HT-29 (cell line): ENCODE results near the gene CD81. TPM values are rescaled to one million over a fixed set of nuclear protein-coding genes. Genes with fewer than 3 reads are reported as not detected.

ENCODE experiments used
- small RNA-seq: library from RNA; depleted of rRNA; stranded (forward); fragments of <200 nt; gene quantifications from one replicate; pipeline ENCODE3, GENCODE V24; 2014
- total RNA-seq: library from RNA; depleted of rRNA; stranded (reverse); fragments of >200 nt; shearing (Covaris generic); gene quantifications from 2 replicates; pipeline ENCODE4 v1.2.3, GENCODE V29; 2014; rRNA removed

CD81 gene
- total RNA-seq, 1 experiment from 2014 or later = 132 TPM

Small RNAs within 50 kb of the gene (small RNA-seq; reads per million reads assigned to genes)
- not detected for gene RF00019

Other genes starting within 250 kb of the CD81 start
- 9.9 and 11.4 TPM in 2 replicates for gene IGF2, start 237.9 kb upstream of the CD81 start, total RNA-seq
- gene INS, start 216.1 kb upstream of the CD81 start, total RNA-seq = not detected in 2 replicates
- 1.8 and 3.4 TPM in 2 replicates for gene TH, start 205.5 kb upstream of the CD81 start, total RNA-seq
- 5.0 and 6.8 TPM in 2 replicates for gene ASCL2, start 106.7 kb upstream of the CD81 start, total RNA-seq
- 0.81 and 1.3 TPM in 2 replicates for gene C11orf21, start 75.4 kb upstream of the CD81 start, total RNA-seq
- 1.4 and 2.5 TPM in 2 replicates for gene TSPAN32, start 75.3 kb upstream of the CD81 start, total RNA-seq
- 114 and 126 TPM in 2 replicates for gene TSSC4, start 23.4 kb downstream of the CD81 start, total RNA-seq
- gene TRPM5, start 67.2 kb downstream of the CD81 start, total RNA-seq = 1.7 and 1.8 TPM in 2 replicates
- 9.2 and 9.9 TPM in 2 replicates for gene KCNQ1, start 67.7 kb downstream of the CD81 start, total RNA-seq